Hepatocyte (in vitro differentiated cells): ENCODE data around the gene TBC1D8. TPM values are rescaled to one million over a fixed set of nuclear protein-coding genes. Genes with fewer than 3 reads are reported as not detected.

Source experiments
- DNase-seq: peaks from one replicate; pipeline ENCODE4 v3.0.0-alpha.2; 2016; ENCODE audit warnings: low spot score
- H2AFZ ChIP-seq: fragments of 200-600 bp; sonication (generic); 2 replicates; pipeline ENCODE4 v1.6.0; 2016; ENCODE audit warnings: antibody characterized with exemption, mild to moderate bottlenecking
- H3K27ac ChIP-seq: fragments of 200-600 bp; sonication (generic); 2 replicates; pipeline ENCODE4 v1.5.1; 2016; ENCODE audit warnings: mild to moderate bottlenecking
- H3K27me3 ChIP-seq: fragments of 200-600 bp; sonication (generic); 2 replicates; pipeline ENCODE4 v1.6.1; 2016
- H3K36me3 ChIP-seq: fragments of 200-600 bp; sonication (generic); replicated peaks from 2 replicates; pipeline ENCODE4 v1.5.1; 2016; ENCODE audit warnings: low read depth; ENCODE audit not compliant: insufficient read depth
- H3K4me1 ChIP-seq: fragments of 200-600 bp; sonication (generic); 2 replicates; pipeline ENCODE4 v1.5.1; 2016; ENCODE audit warnings: mild to moderate bottlenecking, moderate library complexity; ENCODE audit not compliant: insufficient read depth
- H3K4me2 ChIP-seq: fragments of 200-600 bp; sonication (generic); 2 replicates; pipeline ENCODE4 v1.6.0; 2016
- H3K4me3 ChIP-seq: fragments of 200-600 bp; sonication (generic); 2 replicates; pipeline ENCODE4 v1.5.1; 2016; ENCODE audit warnings: mild to moderate bottlenecking
- H3K79me2 ChIP-seq: fragments of 200-600 bp; sonication (generic); 2 replicates; pipeline ENCODE4 v1.6.0; 2017; ENCODE audit warnings: mild to moderate bottlenecking
- H3K9me2 ChIP-seq: fragments of 200-600 bp; sonication (generic); replicated peaks from 2 replicates; pipeline ENCODE4 v1.6.0; 2017; ENCODE audit warnings: mild to moderate bottlenecking; ENCODE audit not compliant: insufficient read depth
- H3K9me3 ChIP-seq: fragments of 200-600 bp; sonication (generic); 2 replicates; pipeline ENCODE4 v1.5.1; 2016; ENCODE audit warnings: low read depth, mild to moderate bottlenecking
- H4K20me1 ChIP-seq: fragments of 200-600 bp; sonication (generic); 2 replicates; pipeline ENCODE4 v1.6.0; 2016; ENCODE audit warnings: mild to moderate bottlenecking; ENCODE audit not compliant: insufficient read depth, poor library complexity, severe bottlenecking
- EZH2 ChIP-seq: fragments of 200-600 bp; sonication (generic); IDR thresholded peaks from 2 replicates; pipeline ENCODE4 v1.6.1; 2016; ENCODE audit warnings: antibody characterized with exemption, mild to moderate bottlenecking, borderline replicate concordance
- EZH2phosphoT487 ChIP-seq: fragments of 200-600 bp; sonication (generic); IDR thresholded peaks from one replicate; pipeline ENCODE4 v1.6.1; 2018; ENCODE audit warnings: antibody characterized with exemption, mild to moderate bottlenecking, low read depth, moderate library complexity; ENCODE audit not compliant: unreplicated experiment, severe bottlenecking
- WGBS: methylation state at CpG from one replicate; pipeline ENCODE4 v1.1.6; 2016; ENCODE audit warnings: low lambda C conversion rate; ENCODE audit errors: missing lambda C conversion rate; 5-methylcytosine and 5-hydroxymethylcytosine counted together
- polyA plus RNA-seq: library from polyadenylated mRNA; unstranded; fragments of >200 nt; fragmentation: Nextera tagmentation; extraction: Ambion mirVana; gene quantifications from 2 replicates; pipeline ENCODE4 v1.2.1, GENCODE V29; 2016
- total RNA-seq: library from RNA; depleted of rRNA; stranded (reverse); fragments of >200 nt; gene quantifications from 2 replicates; pipeline ENCODE4 v1.2.3, GENCODE V29; 2014
- TF ChIP-seq, protein P1 (sequence below): fragments of 200-600 bp; sonication (generic); IDR thresholded peaks from 2 replicates; pipeline ENCODE4 v1.5.1; 2016; ENCODE audit warnings: antibody characterized with exemption, mild to moderate bottlenecking; ENCODE audit not compliant: poor library complexity

The TBC1D8 gene
- total and polyA plus RNA-seq, 2 experiments from 2014 or later = 10.1 to 15.8 TPM

GRCh38 chr2:101197814-101198213 lies 46.6 kb upstream of the TBC1D8 start:
- DNase-seq = no peak
- Histone ChIP-seq H3K4me3 (no peak overlapping the region), H3K27me3 (no peaks in the 10 kb centered on the region), H3K4me2 (no peak overlapping the region), H2AFZ (no peak overlapping the region), H3K9me3 (no peaks in the 10 kb centered on the region), H3K9me2 (no peaks in the 10 kb centered on the region), H3K27ac (no peak overlapping the region), H4K20me1 (no peaks in the 10 kb centered on the region), H3K36me3 (no peaks in the 10 kb centered on the region), H3K4me1 (no peaks in the 10 kb centered on the region), H3K79me2 (no peaks in the 10 kb centered on the region)
- TF ChIP-seq, protein P1, sequence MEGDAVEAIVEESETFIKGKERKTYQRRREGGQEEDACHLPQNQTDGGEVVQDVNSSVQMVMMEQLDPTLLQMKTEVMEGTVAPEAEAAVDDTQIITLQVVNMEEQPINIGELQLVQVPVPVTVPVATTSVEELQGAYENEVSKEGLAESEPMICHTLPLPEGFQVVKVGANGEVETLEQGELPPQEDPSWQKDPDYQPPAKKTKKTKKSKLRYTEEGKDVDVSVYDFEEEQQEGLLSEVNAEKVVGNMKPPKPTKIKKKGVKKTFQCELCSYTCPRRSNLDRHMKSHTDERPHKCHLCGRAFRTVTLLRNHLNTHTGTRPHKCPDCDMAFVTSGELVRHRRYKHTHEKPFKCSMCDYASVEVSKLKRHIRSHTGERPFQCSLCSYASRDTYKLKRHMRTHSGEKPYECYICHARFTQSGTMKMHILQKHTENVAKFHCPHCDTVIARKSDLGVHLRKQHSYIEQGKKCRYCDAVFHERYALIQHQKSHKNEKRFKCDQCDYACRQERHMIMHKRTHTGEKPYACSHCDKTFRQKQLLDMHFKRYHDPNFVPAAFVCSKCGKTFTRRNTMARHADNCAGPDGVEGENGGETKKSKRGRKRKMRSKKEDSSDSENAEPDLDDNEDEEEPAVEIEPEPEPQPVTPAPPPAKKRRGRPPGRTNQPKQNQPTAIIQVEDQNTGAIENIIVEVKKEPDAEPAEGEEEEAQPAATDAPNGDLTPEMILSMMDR = no peak
- TF ChIP-seq EZH2 (no peak), EZH2phosphoT487 (no peak)
- whole genome bisulfite sequencing = 98% methylated on average over 12 of the region's 12 CpGs

DNA sequence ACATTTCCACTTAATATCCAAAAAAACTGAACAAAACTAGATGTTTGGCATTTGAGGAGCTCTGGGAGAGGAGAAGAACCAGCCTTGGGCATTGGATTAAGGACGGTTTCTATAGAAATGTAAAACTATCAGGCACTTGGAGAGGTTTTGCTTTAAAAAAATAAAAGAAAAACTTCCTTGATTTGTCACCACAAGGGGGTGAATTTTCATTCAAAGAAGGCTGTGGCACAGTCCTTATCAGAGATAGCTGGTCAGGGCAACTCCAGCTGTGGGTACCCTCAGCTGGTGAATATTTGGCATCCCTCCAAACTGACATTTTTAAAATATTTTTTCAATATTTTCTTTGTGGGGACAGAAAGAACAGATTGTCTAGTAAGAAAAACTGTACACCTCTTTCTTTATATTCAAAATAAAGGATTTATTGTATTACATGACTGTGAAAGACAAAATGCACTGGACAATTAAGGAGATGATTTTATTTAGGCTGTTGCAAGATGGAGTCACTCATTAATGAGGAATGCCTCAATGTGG lies 46.1 kb upstream of the TBC1D8 start:
- H3K36me3 ChIP-seq = no peaks in the 10 kb centered on the region
- H3K9me2 ChIP-seq = no peaks in the 10 kb centered on the region
- no peak for TF ChIP-seq EZH2
- TF ChIP-seq, protein P1 = peak; percentile 10
- no peaks in the 10 kb centered on the region for H3K27me3 ChIP-seq
- H4K20me1 ChIP-seq = no peaks in the 10 kb centered on the region
- DNase-seq = no peak
- H2AFZ ChIP-seq = no peak overlapping the region
- no peaks in the 10 kb centered on the region for H3K79me2 ChIP-seq
- no peak overlapping the region for H3K27ac ChIP-seq
- no peak overlapping the region for H3K4me2 ChIP-seq
- no peaks in the 10 kb centered on the region for H3K9me3 ChIP-seq
- 78% methylated on average over 1 of the region's 1 CpG for WGBS
- no peak overlapping the region for H3K4me3 ChIP-seq
- H3K4me1 ChIP-seq = no peaks in the 10 kb centered on the region

- DNase-seq = no peak
Observed at GRCh38 chr2:101195871-101196661, 44.9 kb upstream of the TBC1D8 start.

More at GRCh38 chr2:101195871-101196661, 44.9 kb upstream of the TBC1D8 start:
- H4K20me1 ChIP-seq = no peaks in the 10 kb centered on the region
- H3K27me3 ChIP-seq = no peaks in the 10 kb centered on the region
- no peaks in the 10 kb centered on the region for H3K9me3 ChIP-seq
- no peaks in the 10 kb centered on the region for H3K79me2 ChIP-seq
- no peaks in the 10 kb centered on the region for H3K4me1 ChIP-seq
- TF ChIP-seq EZH2phosphoT487 (no peak), EZH2 (no peak)
- TF ChIP-seq, protein P1 = no peak
- WGBS = 85% methylated on average over 9 of the region's 9 CpGs
- no peak overlapping the region for H2AFZ ChIP-seq
- no peaks in the 10 kb centered on the region for H3K9me2 ChIP-seq
- no peak overlapping the region for H3K4me3 ChIP-seq
- no peak overlapping the region for H3K4me2 ChIP-seq
- no peaks in the 10 kb centered on the region for H3K36me3 ChIP-seq
- H3K27ac ChIP-seq = no peak overlapping the region
